ENCODE results near the gene MLLT10. TPM values are rescaled to one million over a fixed set of nuclear protein-coding genes. Genes with fewer than 3 reads are reported as not detected.
A peak's percentile ranks its signal among the peaks of the same experiment; 100 is the strongest.

The MLLT10 gene
- total RNA-seq, 1 experiment from 2014 or later, result 72.3 TPM

DNA sequence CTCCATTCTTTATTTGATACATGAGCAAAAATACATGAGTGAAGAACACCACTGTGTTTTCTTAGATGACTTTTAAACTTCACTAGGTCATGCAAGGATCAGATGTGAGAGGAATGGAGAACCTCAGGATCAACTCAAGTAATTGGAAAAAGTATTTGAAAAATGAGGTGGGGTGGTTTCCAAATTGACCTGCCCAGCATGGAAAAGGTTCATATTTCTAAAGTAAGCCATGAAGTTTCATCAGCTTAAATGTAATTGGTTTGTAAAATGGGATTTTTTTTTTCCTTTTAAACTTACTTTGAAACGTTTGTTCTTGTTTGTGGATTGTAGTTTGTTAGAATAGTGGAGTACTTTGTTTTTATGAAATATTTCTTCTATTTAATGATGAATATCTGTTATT lies 134.8 kb downstream of the MLLT10 start:
- H2AK5ac ChIP-seq (ENCODE audit: insufficient read length, low read length), result no peak overlapping the region
- peaks cover 11% of the 10 kb centered on the region for H3K79me1 ChIP-seq (ENCODE audit: insufficient read depth, low read depth, low read length, poor library complexity, severe bottlenecking)
- no peak overlapping the region for H3K4me2 ChIP-seq (ENCODE audit: insufficient read depth, insufficient read length, low read length)
- no peak overlapping the region for H3K4ac ChIP-seq (ENCODE audit: low read depth, low read length)
- no peak overlapping the region for H3K23ac ChIP-seq (ENCODE audit: insufficient read length, low read depth, low read length)
- H2BK120ac ChIP-seq (ENCODE audit: low read depth, low read length, poor library complexity, severe bottlenecking), result no peak overlapping the region
- H4K91ac ChIP-seq (ENCODE audit: insufficient read length, low read depth, low read length), result no peak overlapping the region
- no CpG with 5 or more reads among the region's 1 CpG for WGBS (ENCODE audit: extremely low coverage, insufficient read length, low lambda C conversion rate)
- H3K56ac ChIP-seq (ENCODE audit: insufficient read length, low read depth, low read length), result no peak overlapping the region
- H2BK20ac ChIP-seq (ENCODE audit: low read depth, low read length, poor library complexity, severe bottlenecking), result no peak overlapping the region
- H3K27me3 ChIP-seq (ENCODE audit: insufficient read depth, low read length), result no peaks in the 10 kb centered on the region
- no peak overlapping the region for H2BK5ac ChIP-seq (ENCODE audit: insufficient read length, low read length)
- H4K20me1 ChIP-seq (ENCODE audit: control insufficient read depth, insufficient read depth, insufficient read length), result no peaks in the 10 kb centered on the region
- H3K4me1 ChIP-seq (ENCODE audit: insufficient read depth, low read length), result no peaks in the 10 kb centered on the region
- H3K23me2 ChIP-seq (ENCODE audit: insufficient read length, low read depth, low read length, poor library complexity, severe bottlenecking), result no peaks in the 10 kb centered on the region
- H3K4me1 Mint-ChIP-seq, result peaks cover 18 to 35% of the 10 kb centered on the region in 2 experiments
- H2AFZ ChIP-seq (ENCODE audit: low read length), result no peak overlapping the region
- H3K18ac ChIP-seq (ENCODE audit: insufficient read length, low read depth, low read length), result no peak overlapping the region
- no peak overlapping the region for H3T11ph ChIP-seq (ENCODE audit: low read length)
- no peak overlapping the region for H4K8ac ChIP-seq (replicated peaks; ENCODE audit: insufficient read length, low read depth, low read length)
- 0 out of 7 replicates have a peak overlapping the region, but pooled peaks of 1 of the 3 experiments have one; percentile 46 for H3K27ac Mint-ChIP-seq
- H3K9ac ChIP-seq (ENCODE audit: extremely low read depth, insufficient read length, low read length), result no peak overlapping the region
- H2BK15ac ChIP-seq (ENCODE audit: low read depth, low read length), result no peak overlapping the region
- no peaks in the 10 kb centered on the region for H3K27me3 Mint-ChIP-seq (ENCODE audit: low read depth)
- H3K36me3 Mint-ChIP-seq (ENCODE audit: insufficient read depth in 1 of 3, low read depth in 3 of 3), result peaks cover 0 to 13% (median 0%) of the 10 kb centered on the region in 3 experiments; a peak in 3 of 7 replicates
- no peak overlapping the region for H3K27ac ChIP-seq (ENCODE audit: insufficient read length, low read depth, low read length)
- no peaks in the 10 kb centered on the region for H3K9me3 ChIP-seq (ENCODE audit: control insufficient read depth, low read depth, low read length)
- H4K5ac ChIP-seq (ENCODE audit: insufficient read length, low read depth, low read length), result no peak overlapping the region
- no peak overlapping the region for H3K14ac ChIP-seq (ENCODE audit: insufficient read depth, low read length)
- H3K9me3 Mint-ChIP-seq, result no peaks in the 10 kb centered on the region
- no peak overlapping the region for H3K4me3 Mint-ChIP-seq
- H2BK12ac ChIP-seq (ENCODE audit: insufficient read length, low read depth, low read length), result no peak overlapping the region
- DNase-seq, result no peak
- H3K79me2 ChIP-seq (ENCODE audit: insufficient read depth, low read length), result no peaks in the 10 kb centered on the region
- TF ChIP-seq, protein P1, sequence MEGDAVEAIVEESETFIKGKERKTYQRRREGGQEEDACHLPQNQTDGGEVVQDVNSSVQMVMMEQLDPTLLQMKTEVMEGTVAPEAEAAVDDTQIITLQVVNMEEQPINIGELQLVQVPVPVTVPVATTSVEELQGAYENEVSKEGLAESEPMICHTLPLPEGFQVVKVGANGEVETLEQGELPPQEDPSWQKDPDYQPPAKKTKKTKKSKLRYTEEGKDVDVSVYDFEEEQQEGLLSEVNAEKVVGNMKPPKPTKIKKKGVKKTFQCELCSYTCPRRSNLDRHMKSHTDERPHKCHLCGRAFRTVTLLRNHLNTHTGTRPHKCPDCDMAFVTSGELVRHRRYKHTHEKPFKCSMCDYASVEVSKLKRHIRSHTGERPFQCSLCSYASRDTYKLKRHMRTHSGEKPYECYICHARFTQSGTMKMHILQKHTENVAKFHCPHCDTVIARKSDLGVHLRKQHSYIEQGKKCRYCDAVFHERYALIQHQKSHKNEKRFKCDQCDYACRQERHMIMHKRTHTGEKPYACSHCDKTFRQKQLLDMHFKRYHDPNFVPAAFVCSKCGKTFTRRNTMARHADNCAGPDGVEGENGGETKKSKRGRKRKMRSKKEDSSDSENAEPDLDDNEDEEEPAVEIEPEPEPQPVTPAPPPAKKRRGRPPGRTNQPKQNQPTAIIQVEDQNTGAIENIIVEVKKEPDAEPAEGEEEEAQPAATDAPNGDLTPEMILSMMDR (conservative IDR thresholded peaks at IDR 0.05), result no peak
